Endodermal cell (in vitro differentiated cells): Measurements from ENCODE around the gene PDHX. TPM values are rescaled to one million over a fixed set of nuclear protein-coding genes. Genes with fewer than 3 reads are reported as not detected.

ENCODE experiments used
- DNase-seq: peaks from one replicate; pipeline ENCODE4 v3.0.0-alpha.2; 2017
- H3K27ac ChIP-seq: 2 replicates; pipeline ENCODE4 v1.5.1; 2013; ENCODE audit warnings: mild to moderate bottlenecking, low read depth, low read length, moderate library complexity
- H3K27me3 ChIP-seq: 2 replicates; pipeline ENCODE4 v1.6.1; 2013; ENCODE audit warnings: mild to moderate bottlenecking, low read length, moderate library complexity; ENCODE audit not compliant: insufficient read depth, control insufficient read depth, poor library complexity, severe bottlenecking
- H3K36me3 ChIP-seq: 2 replicates; pipeline ENCODE4 v1.7.0; 2013; ENCODE audit warnings: mild to moderate bottlenecking, low read length, moderate library complexity; ENCODE audit not compliant: control insufficient read depth, insufficient read depth
- H3K4me1 ChIP-seq: one replicate; pipeline ENCODE4 v1.7.0; 2013; ENCODE audit warnings: low read length; ENCODE audit not compliant: control insufficient read depth, insufficient read depth
- H3K4me3 ChIP-seq: 2 replicates; pipeline ENCODE4 v1.5.1; 2013; ENCODE audit warnings: mild to moderate bottlenecking, low read length, moderate library complexity
- H3K9ac ChIP-seq: 2 replicates; pipeline ENCODE4 v1.6.1; 2013; ENCODE audit warnings: mild to moderate bottlenecking, low read length, moderate library complexity; ENCODE audit not compliant: poor library complexity, severe bottlenecking; ENCODE audit errors: extremely low read depth
- H3K9me3 ChIP-seq: 2 replicates; pipeline ENCODE4 v1.6.1; 2013; ENCODE audit warnings: mild to moderate bottlenecking, low read length, moderate library complexity; ENCODE audit not compliant: control insufficient read depth
- H3K27ac Mint-ChIP-seq: 2 replicates; pipeline ENCODE4 v1.8.0; 2020; ENCODE audit warnings: mixed read lengths
- H3K27me3 Mint-ChIP-seq: 2 replicates; pipeline ENCODE4 v1.8.0; 2021; ENCODE audit warnings: mild to moderate bottlenecking, mixed read lengths; ENCODE audit not compliant: insufficient read depth
- H3K36me3 Mint-ChIP-seq: 2 replicates; pipeline ENCODE4 v1.8.0; 2020; ENCODE audit warnings: low read depth, mixed read lengths
- H3K4me1 Mint-ChIP-seq: 2 replicates; pipeline ENCODE4 v1.8.0; 2020; ENCODE audit warnings: mixed read lengths
- H3K4me3 Mint-ChIP-seq: 2 replicates; pipeline ENCODE4 v1.8.0; 2020; ENCODE audit warnings: mild to moderate bottlenecking, moderate library complexity, mixed read lengths
- H3K9me3 Mint-ChIP-seq: 2 replicates; pipeline ENCODE4 v1.8.0; 2020; ENCODE audit warnings: mild to moderate bottlenecking, mixed read lengths
- WGBS, 2 experiments: methylation state at CpG; one replicate each; pipeline versions ENCODE4 v1.1.5 to v1.1.7; 2013; ENCODE audit warnings: missing lambda C conversion rate in 2 of 2, mixed read lengths in 1 of 2; ENCODE audit not compliant: insufficient coverage in 1 of 2, insufficient read length in 1 of 2; 5-methylcytosine and 5-hydroxymethylcytosine counted together
- total RNA-seq, 2 donors: library from RNA; stranded (reverse); fragmentation: NEBNext Ultra II Directional in 1 of 2; extraction: Animal tissue kit (Norgen Biotek cat#: 25700) in 1 of 2; gene quantifications; 2 replicates in 1 of 2; 3 replicates in 1 of 2; pipeline ENCODE4 v1.2.1, GENCODE V29; 2021
- TF ChIP-seq, protein P1 (sequence below): fragments of 200-600 bp; sonication (generic); conservative IDR thresholded peaks from 2 replicates; pipeline ENCODE4 v1.5.0; 2021; ENCODE audit warnings: antibody characterized with exemption, mild to moderate bottlenecking

Gene PDHX
- total RNA-seq, 2 donors from 2014 or later, result 42.0 to 48.6 TPM

GRCh38 chr11:34990916-34991315, 74.5 kb downstream of the PDHX start:
- H3K4me1 Mint-ChIP-seq, result peaks cover 10% of the 10 kb centered on the region
- no peaks in the 10 kb centered on the region for H3K27me3 Mint-ChIP-seq
- H3K9me3 Mint-ChIP-seq, result no peaks in the 10 kb centered on the region
- peaks cover 11% of the 10 kb centered on the region for H3K36me3 ChIP-seq
- H3K36me3 Mint-ChIP-seq, result peaks cover 7% of the 10 kb centered on the region
- no peak overlapping the region for H3K9ac ChIP-seq
- no peak overlapping the region for H3K4me3 Mint-ChIP-seq
- TF ChIP-seq, protein P1, sequence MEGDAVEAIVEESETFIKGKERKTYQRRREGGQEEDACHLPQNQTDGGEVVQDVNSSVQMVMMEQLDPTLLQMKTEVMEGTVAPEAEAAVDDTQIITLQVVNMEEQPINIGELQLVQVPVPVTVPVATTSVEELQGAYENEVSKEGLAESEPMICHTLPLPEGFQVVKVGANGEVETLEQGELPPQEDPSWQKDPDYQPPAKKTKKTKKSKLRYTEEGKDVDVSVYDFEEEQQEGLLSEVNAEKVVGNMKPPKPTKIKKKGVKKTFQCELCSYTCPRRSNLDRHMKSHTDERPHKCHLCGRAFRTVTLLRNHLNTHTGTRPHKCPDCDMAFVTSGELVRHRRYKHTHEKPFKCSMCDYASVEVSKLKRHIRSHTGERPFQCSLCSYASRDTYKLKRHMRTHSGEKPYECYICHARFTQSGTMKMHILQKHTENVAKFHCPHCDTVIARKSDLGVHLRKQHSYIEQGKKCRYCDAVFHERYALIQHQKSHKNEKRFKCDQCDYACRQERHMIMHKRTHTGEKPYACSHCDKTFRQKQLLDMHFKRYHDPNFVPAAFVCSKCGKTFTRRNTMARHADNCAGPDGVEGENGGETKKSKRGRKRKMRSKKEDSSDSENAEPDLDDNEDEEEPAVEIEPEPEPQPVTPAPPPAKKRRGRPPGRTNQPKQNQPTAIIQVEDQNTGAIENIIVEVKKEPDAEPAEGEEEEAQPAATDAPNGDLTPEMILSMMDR, result no peak
- WGBS, 2 experiments, result 88 to 91% methylated on average over 1 to 2 of the region's 2 CpGs
- no peak overlapping the region for H3K27ac Mint-ChIP-seq
- no peaks in the 10 kb centered on the region for H3K9me3 ChIP-seq
- H3K27me3 ChIP-seq, result no peaks in the 10 kb centered on the region
- H3K4me3 ChIP-seq, result no peak overlapping the region
- H3K4me1 ChIP-seq, result no peaks in the 10 kb centered on the region
- no peak overlapping the region for H3K27ac ChIP-seq
- DNase-seq, result no peak

GRCh38 chr11:34994854-34995253, 78.4 kb downstream of the PDHX start:
- Histone ChIP-seq H3K27me3 (no peaks in the 10 kb centered on the region), H3K36me3 (peaks cover 11% of the 10 kb centered on the region), H3K9me3 (no peaks in the 10 kb centered on the region), H3K27ac (no peak overlapping the region), H3K9ac (no peak overlapping the region), H3K4me1 (no peaks in the 10 kb centered on the region), H3K4me3 (no peak overlapping the region)
- H3K4me3 Mint-ChIP-seq, result no peak overlapping the region
- H3K27me3 Mint-ChIP-seq, result no peaks in the 10 kb centered on the region
- H3K36me3 Mint-ChIP-seq, result no peaks in the 10 kb centered on the region
- TF ChIP-seq, protein P1, result no peak
- H3K4me1 Mint-ChIP-seq, result no peaks in the 10 kb centered on the region
- H3K27ac Mint-ChIP-seq, result no peak overlapping the region
- WGBS, 2 experiments, result 96 to 100% methylated on average over 7 to 9 of the region's 9 CpGs
- DNase-seq, result no peak
- no peaks in the 10 kb centered on the region for H3K9me3 Mint-ChIP-seq

DNA sequence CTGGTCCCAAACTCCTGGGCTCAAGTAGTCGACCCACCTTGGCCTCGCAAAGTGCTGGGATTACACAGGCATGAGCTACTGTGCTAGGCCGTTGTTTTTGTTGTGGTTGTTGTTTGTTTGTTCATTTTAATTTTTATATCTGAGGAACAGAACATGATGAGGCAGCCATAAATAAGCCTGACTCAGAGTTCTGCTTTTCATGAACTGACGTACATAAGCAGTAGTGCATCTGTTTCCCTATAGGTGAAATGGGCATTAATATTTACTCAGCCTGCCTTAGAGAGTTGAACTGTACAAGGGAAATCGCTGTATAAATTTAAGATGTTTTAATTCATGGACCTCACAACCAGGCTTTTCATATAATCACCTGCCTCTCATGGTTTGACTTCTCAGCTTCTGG, 80.5 kb downstream of the PDHX start:
- Mint-ChIP-seq H3K4me3 (no peak overlapping the region), H3K4me1 (no peaks in the 10 kb centered on the region), H3K9me3 (no peaks in the 10 kb centered on the region), H3K27ac (no peak overlapping the region), H3K36me3 (no peaks in the 10 kb centered on the region), H3K27me3 (no peaks in the 10 kb centered on the region)
- Histone ChIP-seq H3K9ac (no peak overlapping the region), H3K27ac (no peak overlapping the region), H3K4me1 (no peaks in the 10 kb centered on the region), H3K4me3 (no peak overlapping the region), H3K36me3 (peaks cover 7% of the 10 kb centered on the region), H3K9me3 (no peaks in the 10 kb centered on the region), H3K27me3 (no peaks in the 10 kb centered on the region)
- DNase-seq, result no peak
- TF ChIP-seq, protein P1, result no peak
- 86 to 93% methylated on average over 5 of the region's 5 CpGs for WGBS, 2 experiments
